Measurements from ENCODE around the gene SLC24A4.

SLC24A4 gene

DNA sequence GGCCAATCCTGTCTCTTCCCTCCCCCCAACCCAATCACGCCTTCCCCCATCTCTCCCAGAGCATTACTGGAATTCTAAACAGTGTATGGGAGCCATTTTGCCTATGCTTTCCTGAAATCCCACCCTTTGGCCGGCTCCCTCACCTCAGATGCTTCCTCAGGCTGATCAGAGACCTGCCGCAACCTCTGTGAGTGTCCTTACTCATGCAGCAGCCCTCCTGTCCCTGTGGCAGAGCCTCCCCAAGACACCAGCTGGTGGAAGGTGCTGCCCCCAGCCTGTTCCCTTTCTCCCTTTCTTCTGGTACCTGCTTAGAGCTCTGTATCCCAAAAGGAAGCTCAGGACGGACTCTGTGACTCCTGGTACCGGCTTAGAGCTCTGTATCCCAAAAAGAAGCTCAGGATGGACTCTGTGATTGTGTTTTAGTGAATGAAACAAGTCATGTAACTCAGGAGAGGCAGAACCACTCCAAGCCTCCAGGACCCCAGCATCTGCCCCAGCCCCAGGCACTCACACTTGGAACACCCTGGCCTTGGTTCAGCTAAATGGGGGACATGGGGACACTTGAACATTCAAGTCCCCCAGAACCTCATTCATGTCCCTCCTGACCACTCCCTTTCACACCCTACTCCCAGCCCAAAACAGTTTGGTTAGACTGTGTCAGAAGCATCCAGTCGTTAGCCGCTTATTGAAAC is 161.3 kb downstream of the SLC24A4 start:
- DNase-seq = no peak

- no peak for DNase-seq
These were observed 163.9 kb downstream of the SLC24A4 start for GRCh38 chr14:92486881-92487280.

GRCh38 chr14:92487513-92488133 is 164.7 kb downstream of the SLC24A4 start:
- no peak for DNase-seq

GRCh38 chr14:92489394-92490238 is 166.7 kb downstream of the SLC24A4 start:
- no peak for DNase-seq

- DNase-seq = no peak
These were observed 167.4 kb downstream of the SLC24A4 start for GRCh38 chr14:92490239-92490959.

GRCh38 chr14:92491782-92492181 is 168.8 kb downstream of the SLC24A4 start:
- DNase-seq = no peak

DNA sequence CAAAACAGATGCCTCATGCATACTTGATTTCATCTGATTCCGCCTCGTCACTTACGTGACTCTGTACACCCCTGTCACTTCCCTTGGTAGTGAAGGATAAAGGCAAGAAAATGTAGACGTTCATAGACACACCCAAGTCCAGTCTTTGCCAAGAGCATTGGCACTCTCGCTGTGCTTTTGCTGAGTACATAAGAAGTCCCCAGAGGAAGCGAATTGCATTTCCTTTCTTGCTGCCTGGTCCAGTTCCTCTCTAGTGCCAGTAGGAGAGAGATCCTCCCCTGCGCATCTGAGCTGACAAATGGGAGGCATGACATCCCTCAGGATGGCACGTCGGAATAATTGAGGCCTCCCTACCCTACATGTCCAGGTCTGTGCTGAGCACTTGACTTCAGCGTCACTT is 169.3 kb downstream of the SLC24A4 start:
- DNase-seq = no peak

DNA sequence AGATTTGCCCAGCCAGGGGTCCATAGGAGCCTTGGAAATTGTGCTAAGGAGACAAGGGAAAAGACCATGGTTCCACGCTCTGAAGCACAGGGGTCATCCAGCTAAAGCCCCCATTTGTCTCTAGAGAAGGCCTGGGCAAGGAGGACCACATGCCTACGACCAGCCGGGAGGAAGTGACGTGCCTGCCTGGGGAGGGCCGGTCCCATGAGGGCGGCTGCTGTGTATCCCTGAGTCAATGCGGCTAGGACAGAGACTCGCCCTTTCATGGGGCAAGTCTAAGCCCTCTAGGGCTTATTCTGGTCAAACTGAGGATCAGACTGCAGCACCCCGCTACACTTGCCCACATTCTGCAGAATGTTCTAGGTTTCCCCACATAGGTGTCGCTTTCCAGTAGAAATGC is 170.1 kb downstream of the SLC24A4 start:
- DNase-seq = no peak

GRCh38 chr14:92493492-92493891 is 170.5 kb downstream of the SLC24A4 start:
- DNase-seq = no peak

GRCh38 chr14:92494512-92494911 is 171.5 kb downstream of the SLC24A4 start:
- no peak for DNase-seq

DNA sequence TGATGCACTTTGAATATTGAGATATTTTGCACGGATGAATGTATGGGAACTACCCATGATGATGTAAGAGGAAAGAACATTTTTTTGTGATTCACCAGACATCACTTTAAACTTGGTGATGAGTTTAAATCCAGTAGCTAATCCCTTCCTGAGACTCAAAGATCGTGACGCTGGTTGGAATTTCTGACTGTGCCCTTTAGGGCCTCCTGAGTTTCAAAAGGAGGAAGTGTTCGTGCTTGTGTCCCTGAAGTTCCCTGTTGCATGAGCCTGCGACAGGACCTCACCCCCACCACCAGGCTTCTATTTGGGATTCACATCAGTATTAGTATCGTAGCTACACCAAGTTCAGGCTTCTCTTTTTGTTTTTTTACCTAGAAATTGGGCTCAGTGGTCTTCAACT is 172.1 kb downstream of the SLC24A4 start:
- DNase-seq = no peak

DNA sequence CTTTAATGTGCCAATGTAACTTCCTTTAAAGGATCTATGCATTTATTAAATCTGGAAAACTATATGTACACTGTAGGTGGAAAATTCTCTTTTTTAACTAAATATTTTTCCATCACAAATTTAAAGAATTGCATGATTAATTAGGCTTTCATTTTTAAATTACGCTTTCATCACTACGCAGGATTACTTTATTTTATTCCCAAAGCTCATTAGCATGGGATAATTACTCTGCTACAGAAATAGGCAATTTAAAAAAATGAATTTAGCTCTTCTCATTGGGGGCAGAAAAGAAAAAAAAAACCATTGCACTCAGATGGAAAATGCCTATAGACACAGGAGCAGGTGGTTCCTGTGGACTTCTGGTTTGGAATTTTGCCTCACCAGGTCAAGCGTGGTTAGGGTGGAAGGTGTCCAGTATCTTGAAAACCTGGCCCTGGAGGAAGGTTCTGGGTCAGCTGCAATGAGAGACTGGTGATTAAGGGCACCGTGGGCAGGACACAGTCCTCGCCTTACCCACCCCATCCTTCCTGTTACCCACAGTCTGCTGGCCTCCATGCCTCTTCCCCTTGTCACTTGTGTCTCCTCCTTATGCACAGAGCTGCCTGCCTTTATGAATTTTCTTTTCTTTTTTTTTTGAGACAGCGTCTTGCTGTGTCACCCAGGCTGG is 173.4 kb downstream of the SLC24A4 start:
- no peak for DNase-seq

DNA sequence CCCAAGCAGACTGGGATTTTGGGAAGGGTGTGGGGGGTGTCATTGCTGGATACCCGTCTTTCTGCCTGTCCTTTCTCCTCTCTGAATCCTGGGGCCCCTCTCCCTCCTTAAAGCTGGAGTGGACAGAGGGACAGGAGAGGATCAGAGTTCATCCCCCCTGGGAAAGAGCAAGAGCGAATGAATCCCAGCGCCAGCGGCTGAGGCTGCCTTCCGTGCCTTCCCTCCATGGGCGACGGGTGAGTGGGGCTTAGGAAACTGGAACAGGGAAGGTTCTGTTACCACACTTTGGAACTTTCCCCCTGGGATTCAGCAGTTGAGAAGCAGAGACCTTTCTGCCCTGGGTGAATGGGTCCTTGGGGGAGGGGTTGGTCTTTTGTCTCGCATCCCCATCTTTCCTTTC is 174.4 kb downstream of the SLC24A4 start:
- no peak for DNase-seq

DNA sequence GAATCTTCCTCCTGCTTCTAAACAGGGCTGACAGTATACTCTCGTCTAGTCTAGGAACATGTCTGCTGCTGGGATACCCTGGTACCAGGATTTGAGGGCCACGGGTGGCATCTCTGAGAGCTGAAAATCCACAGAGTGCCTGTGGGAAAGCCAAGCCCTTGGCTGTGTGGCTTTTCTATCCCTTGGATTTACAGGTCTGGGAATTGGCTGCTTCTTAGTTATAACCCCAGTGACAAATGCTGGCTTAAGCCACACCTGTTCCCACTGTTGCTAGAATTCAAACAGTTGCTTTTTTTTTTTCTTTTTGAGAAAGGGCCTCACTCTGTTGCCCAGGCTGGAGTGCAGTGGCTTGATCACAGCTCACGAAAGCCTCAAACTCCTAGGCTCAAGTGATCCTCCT is 176.3 kb downstream of the SLC24A4 start:
- DNase-seq = no peak

- DNase-seq = no peak
These were observed 177.6 kb downstream of the SLC24A4 start for GRCh38 chr14:92500491-92500941.

DNA sequence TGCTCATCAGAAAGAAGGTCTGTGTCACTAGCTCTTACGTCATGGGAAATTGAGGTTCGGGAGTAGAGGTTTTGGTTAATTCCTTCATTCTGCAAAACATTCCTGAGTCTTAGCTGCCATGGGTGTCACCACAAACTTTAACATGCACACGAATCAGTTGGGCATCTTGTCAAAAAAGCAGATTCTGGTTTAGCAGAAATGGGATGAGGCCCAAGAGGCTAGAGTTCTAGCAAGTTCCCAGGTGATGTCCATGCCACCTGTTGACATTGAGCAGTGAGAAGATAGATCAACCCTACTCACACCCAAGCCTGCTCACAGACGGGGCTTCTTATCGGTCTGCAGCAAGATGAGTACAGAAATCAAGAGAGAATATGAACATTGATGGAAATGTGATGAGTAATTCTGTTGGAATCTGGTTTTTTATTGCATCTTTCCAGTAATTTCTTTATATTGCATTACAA is 179.0 kb downstream of the SLC24A4 start:
- DNase-seq = no peak

- no peak for DNase-seq
These were observed 179.7 kb downstream of the SLC24A4 start for GRCh38 chr14:92502541-92503286.

DNA sequence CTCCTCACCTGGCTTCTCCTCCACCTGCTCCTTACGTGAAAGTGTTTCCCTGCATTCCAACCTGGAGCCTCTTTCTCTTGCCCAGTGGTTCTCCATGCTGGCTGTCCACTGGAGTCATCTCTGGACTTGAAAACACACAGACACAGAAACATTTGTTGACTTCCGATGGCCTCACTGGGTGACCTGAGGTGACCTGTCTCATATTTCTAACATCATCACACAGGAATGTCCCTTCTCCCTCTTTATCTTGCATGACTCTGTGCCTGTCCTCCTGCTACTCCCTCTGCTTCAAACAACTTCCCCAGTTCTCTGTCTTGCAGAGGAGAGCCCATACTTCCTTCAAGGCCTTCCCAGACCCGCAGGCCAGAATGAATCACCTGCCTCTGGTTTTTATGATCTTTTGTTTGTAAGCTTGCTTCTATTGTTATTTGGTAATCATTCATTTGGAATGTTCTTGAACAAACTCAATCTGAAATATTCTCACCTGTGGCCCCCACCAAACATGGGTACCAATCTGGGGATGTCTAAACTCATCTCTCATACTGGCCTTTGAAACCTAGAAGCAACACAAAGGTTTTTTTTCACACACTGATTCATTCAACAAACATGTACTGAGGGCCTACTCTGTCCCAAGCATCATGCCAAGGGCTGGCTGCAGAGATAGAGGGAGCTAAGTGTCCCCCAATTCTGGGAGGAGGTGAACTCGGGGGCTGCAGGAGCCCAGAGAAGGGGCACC is 181.0 kb downstream of the SLC24A4 start:
- DNase-seq = no peak

- DNase-seq = no peak
These were observed 182.9 kb downstream of the SLC24A4 start for GRCh38 chr14:92505826-92506225.

- no peak for DNase-seq
These were observed 183.3 kb downstream of the SLC24A4 start for GRCh38 chr14:92506231-92506630.

DNA sequence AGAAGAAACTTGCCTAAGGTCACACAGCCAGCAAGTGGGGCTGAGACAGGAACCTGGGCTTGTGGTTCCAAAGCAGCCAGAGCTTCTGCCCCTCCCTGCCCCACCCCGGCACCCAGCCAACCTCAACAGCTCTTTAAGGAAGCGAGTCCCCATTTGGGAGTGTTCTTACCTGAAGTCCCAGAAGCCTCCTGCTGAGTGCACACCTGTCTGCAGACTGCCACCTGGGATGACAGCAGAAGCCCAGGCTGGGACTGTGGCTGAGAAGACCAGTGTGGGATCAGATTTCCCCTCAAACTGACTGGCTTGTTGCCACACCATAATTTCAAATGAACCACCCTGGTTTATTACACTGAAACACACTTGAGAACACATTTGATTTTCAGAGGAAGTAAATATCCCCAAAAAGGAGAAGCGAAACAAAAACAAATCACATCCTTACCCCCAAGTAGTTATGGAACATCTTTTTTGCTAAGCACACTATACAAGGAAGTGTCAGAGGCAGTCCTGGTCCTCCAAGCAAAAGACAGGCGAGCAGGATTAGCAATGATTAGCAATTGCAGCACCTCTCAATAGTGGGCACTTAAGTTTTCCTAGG is 184.3 kb downstream of the SLC24A4 start:
- DNase-seq = no peak
